Left ventricle myocardium superior (tissue), 1 donor: ENCODE data around the gene PNMA6F. TPM values are rescaled to one million over a fixed set of nuclear protein-coding genes. Genes with fewer than 3 reads are reported as not detected.
"Not testable (repeated sequence)": the region's sequence is repeated elsewhere in the genome, so short reads cannot be mapped to it uniquely, and the experiment has no call there.

Source experiments
- ATAC-seq: fragments of 200-7000 bp; cut with Tn5 transposase; one replicate; pipeline ENCODE4 v1.9.1; 2020; ENCODE audit warnings: mild to moderate bottlenecking, moderate library complexity
- DNase-seq: peaks from one replicate; pipeline ENCODE4 v3.0.0-alpha.2; 2020
- intact Hi-C: fragments of 100-400 bp; cut with micrococcal nuclease; formaldehyde crosslinking; loops from one replicate; pipeline ENCODE4 v1.11.0; 2022
- total RNA-seq: library from RNA; stranded (reverse); fragmentation: NEBNext Ultra II Directional; extraction: Animal tissue kit (Norgen Biotek cat#: 25700); gene quantifications from one replicate; pipeline ENCODE4 v1.2.1, GENCODE V29; 2021
- donor health status: DM: no; HTN: yes; CAD: no; lungs with severe emphysema.

PNMA6F gene
- total RNA-seq, 1 donor from 2014 or later = not detected

DNA sequence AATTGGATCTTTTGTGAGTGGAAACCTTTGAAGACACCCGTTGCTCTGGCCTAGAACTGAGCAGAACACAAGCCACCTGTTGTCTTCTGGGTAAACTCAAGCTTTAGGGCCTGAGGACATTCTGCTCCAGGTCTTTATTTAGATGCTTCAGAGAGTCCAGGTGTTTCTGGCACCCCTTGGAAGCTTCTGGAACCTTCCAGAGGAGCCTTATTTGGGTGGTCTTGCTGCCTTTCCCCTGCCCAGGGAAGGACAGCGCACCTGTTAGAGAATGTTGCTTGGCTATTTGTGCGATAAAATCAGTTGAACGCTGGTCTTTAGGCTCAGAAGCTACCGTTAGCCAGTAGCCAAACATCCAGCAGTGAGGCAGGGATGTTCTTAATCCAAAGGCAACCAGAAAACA lies 15.4 kb upstream of the PNMA6F start:
- ATAC-seq (no peak), DNase-seq (no peak)
- intact Hi-C loops = no loop called here

DNA sequence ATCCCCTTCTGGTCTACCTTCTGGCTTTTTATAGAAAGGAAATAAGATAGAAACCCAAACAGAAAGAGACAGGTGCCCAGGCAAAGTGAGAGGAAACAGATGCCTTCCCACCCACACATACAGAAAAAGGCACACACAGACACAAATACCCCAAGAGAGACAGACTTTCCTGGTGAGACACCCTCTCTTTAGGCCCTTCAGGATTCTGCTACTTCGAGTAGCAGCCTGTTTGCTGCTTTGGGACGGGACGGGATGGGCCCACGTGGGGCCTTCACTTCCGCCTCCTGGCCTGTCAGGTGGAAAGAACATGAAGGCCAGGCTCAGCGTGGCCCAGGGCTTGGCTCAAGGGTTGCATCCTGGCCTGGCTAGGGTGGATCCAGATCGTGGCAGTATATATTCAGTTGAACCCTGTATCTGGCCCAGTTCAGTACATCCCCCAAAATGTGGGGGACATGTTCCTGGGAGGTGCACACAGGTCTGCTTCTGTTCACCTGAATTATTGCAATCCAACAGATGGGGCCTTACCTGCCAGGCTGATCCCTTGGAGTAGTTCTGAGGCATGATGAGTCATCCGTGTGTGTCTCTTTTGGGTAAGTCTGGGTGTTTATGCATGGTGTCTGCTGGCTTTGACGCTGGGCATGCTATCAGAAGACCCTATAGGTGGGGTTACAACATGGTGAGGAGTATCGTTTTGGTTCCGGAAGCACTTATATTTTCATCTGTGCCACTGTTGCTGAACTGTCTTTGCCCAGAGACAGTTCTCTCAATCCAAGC lies 14.7 kb upstream of the PNMA6F start:
- ATAC-seq (no peak), DNase-seq (no peak)
- intact Hi-C loops = no loop called here

DNA sequence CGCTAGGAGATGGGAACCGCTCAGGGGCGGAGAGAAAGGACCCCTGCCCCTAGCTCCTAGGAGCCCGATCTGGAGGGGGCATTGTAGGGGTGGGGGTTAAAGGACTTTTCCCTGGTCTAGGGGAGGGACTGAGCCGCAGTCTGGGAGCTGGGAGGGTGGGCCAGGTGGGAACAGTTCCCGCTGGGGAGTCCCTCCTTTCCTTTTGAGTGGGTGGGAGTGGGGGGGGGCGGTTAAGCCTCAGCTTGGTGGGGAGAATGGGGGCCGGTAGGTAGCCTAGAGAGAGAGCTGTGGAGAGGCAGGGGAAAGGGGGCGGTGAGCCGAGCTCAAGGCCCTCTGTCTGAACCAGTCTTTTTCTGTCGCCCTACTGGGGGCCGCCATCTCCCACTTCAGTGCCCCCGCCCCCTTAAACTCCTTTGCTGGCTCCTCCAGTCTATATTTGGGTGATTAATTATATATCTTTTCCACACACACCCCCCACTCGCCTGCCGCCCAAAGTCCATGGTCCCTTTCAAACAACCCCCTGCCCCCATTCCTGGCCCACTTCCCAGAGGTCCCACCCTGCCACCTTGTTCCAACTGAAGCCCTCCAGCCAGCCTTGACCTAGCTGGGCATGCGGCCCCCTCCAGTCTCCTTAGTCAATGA lies 13.2 kb upstream of the PNMA6F start:
- DNase-seq (no peak), ATAC-seq (no peak)
- intact Hi-C loops = no loop called here

DNA sequence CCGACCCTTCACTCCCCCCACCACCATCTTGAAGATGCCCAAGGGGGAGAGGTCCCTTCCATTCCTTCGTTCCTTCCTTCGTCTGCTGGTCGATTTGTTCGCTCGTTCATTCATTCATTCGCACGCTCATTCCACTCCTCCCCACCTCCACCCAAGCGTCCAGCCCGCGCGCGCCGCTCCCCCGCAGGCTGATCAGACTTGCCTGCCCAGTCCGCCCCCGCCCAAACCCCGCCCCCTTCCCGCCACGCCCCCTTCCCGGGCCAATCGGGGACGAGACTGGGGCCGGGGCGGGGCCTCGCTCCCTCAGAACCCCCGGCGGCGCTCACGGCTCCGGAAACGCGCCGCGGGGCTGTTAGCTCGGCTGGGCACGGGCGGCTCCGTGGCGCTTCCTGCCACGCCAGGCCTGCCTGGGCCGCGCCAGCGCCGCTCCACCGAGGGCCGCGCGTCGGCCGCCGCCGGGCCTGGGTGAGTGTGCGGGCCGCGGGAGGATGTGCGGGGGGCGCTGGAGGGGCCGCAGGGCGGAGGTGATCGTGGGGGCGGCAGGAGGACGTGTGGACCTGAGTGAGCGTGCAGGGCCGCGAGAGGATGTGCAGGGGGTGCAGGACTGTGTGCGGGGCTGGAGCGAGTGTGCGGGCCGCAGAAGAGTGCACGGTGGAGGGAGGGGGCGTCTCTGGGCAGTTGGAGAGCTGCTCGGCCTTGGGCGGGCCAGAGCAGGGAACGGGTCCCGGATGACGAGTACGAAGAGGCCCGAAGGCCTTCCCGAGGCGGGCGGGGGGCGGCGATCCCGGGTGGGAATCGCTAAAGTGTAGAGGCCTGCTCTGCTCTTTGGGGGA lies 12.5 kb upstream of the PNMA6F start, which contains the start of gene ZNF275:
Gene ZNF275 (plus strand): TSS at position 333 of the 833 bp plus-strand sequence. CDS start 2,527 bp downstream, outside the sequence.
- DNase-seq (peak; percentile 89), ATAC-seq (peak; percentile 100)
- intact Hi-C loops = no loop called here

DNA sequence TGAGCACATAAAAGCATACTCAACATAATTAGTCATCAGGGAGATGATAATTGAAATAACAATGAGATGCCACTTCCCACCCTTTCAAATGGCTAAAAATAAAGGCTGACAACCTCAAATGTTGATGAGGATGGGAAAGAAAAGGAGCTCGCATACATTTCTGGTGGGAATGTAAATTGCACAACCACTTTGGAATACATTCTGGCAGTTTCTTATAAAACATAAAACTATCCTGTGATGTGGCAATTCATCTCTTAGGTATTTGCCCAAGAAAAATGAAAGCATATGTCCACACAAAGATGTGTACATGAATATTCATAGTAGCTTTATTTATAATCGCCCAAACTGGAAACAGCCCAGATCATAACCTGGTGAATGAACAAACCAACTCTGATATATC lies 11.7 kb upstream of the PNMA6F start:
- ATAC-seq (no peak), DNase-seq (no peak)
- intact Hi-C loops = no loop called here

DNA sequence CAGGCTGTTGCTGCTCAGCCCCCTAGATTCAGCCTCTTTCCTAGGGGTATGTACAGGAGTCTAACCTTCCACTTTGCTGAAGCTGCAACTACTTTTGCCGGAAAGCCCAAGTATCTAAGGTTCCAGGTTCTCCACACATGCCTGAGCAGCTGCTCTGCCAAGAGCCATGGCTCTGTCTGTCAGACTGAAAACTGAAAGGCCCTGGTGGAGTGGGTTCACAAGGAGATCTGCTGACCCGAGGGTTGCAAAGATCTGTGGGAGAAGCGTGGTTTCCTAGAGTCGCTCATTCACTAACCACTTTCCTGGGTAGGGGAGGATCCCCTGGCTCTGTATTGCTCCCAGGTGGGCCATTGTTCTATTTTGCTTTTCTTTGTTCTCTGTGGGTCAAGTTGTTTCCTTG lies 6.0 kb upstream of the PNMA6F start:
- intact Hi-C loops = no loop called here

DNA sequence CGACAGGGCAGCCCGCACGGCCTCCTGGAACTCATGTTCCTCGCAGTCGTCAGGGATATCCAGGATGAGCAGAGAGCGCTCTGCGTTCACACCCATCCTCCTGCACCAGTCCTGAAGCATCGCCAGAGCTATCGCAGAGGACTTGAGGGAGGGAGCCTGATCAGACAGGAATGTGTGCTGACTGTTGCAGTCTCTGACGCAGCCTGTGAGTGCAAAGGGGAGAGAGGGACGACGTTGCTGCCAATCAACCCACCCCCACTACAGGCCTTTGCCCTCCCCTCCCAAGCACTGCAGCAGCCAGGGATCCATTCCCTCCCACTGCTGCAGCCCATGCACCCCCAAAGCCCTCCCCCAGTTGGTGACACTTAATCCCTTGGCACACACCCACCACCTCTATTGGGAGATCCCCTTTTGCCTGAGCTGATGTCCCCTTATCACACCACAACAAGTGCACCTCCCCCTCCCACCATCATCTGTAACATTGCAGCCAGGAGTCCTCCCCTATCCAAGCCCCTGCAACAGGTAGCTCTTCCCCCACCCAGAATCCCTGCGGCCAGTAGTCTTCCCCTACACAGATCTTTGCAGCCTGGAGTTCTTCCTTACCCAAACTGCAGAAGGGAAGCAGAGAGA lies 897 bp downstream of the PNMA6F start:
- ATAC-seq (no peak), DNase-seq (no peak)

More for the DNA sequence above, 6.0 kb upstream of the PNMA6F start:
- DNase-seq (no peak), ATAC-seq (no peak)

DNA sequence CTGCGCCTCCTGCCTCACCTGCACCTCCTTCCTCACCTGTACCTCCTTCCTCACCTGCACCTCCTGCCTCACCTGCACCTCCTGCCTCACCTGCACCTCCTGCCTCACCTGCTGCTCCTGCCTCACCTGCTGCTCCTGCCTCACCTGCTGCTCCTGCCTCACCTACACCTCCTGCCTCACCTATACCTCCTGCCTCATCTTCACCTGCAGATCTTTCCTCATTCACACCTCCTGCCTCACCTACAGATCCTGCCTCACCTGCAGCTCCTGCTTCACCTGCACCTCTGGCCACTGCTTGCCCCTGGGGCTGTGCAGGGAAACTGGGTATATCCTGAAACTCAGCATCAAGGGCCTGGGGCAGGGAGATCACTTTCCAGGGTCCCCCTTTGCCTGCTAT lies 1.5 kb downstream of the PNMA6F start:
- intact Hi-C loops, ATAC-seq, DNase-seq: not testable (repeated sequence)

More for the DNA sequence above, 897 bp downstream of the PNMA6F start:
- intact Hi-C loops = no loop called here

DNA sequence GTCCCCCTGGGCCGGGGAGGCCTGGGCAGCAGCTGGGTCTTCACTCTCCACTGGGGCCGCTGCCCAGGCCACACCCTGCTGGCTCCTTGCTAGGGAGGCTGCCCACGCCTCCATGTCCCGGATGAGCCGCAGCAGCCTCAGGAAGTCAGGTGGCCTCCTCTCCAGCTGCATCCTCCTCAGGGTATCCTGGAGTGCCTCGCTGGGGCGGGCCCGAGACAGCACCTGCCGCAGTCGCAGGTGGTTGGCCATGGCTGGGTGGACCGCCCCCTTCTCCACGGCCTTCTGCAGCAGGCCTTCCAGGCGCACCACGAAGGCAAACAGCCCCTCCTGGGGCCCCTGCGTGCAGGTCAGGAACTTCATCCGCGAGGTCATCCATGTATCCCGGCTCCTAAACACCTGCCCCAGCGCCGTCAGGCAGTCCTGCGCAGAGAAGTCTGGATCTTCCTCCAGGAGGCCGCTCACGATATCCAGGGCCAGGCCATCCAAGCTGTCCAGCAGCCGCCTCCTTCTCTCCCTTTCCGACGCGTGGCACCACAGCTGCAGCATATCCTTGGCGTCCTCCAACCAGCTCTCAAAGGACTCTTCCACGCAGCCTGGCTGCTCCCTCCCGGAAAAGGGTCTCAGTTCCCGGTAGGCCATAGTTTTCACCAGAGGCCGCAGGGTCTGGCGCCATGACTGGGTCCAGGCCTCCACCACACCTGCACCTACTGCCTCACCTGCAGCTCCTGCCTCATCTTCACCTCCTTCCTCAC lies 2.1 kb downstream of the PNMA6F start:
- DNase-seq (no peak), ATAC-seq (no peak)
- intact Hi-C loops = no loop called here

DNA sequence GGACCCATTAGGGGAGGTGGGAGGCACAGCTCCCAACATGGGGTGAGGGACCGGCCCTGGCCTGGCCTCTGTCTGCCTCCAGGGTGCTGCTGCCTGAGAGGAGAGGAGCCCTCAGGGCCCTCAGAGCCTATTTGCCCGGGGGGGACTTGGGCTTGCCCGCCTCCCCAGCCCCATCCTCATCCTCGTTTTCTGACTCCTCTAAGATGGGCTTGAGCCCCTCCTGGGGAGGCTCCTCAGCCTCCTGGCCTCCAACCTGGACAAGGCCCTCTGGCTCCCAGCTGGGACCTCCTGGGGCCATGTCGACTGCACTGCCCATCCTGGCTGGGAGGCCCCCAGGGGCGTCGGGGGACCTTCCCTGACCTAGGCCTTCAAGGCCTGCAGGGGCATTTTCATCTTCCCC lies 2.8 kb downstream of the PNMA6F start:
- ATAC-seq (no peak), DNase-seq (no peak)
- intact Hi-C loops = no loop called here

DNA sequence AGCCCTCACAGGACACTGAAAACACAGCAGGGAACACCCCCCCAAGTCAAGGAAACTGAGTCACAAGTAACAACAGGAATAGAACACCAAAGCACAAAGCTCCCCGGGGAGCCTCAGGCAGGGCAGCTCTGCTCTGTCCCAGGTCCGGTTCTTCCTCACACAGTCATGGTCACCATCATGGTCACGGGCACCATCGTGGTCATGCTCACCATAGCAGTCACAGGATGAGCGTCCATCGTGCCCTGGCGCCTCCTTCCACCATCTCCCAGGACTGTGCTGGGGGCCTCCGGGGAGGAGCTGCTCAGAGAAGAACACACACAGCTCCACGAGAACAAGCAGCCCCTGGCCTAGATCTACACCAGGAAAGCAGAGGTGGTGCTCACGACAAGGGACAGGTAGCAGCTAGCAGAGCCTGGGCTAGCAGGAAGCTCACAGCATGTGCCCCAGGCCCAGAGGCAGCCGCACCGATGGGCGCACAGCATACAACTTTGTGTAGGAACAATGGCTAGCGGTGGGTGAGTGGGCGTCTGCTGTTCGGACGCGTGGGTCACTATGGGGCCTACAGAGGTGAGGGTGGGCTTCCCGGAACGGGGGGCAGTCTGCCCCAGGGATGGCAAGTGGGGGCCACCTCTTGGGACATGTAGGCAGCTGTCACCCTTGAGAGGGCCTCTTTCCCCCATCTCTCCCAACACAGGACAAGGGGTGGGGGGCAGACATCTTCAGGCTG lies 3.4 kb downstream of the PNMA6F start:
- intact Hi-C loops = no loop called here

DNA sequence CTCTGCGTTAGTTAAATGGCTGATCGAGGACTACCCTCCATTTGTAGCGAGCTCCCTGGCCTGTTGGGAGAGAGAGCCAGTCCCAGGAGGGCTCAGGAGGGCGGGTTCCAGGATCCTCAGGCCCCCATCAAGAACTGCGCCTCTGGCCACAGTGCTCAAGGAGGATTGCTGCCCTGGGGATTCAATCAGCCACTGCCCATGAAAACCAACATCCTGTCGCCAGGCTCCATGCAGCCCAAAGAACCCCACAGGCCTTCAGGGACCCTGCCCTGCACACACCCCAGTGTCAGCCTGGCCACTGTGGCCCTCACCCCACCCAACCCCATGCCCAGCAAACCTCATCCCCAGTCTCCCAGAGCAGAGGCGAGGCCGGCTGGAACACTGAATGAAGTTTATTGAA lies 4.3 kb downstream of the PNMA6F start:
- intact Hi-C loops = no loop called here
- ATAC-seq (no peak), DNase-seq (no peak)

More for the DNA sequence above, 3.4 kb downstream of the PNMA6F start:
- no peak for DNase-seq
- no peak for ATAC-seq

DNA sequence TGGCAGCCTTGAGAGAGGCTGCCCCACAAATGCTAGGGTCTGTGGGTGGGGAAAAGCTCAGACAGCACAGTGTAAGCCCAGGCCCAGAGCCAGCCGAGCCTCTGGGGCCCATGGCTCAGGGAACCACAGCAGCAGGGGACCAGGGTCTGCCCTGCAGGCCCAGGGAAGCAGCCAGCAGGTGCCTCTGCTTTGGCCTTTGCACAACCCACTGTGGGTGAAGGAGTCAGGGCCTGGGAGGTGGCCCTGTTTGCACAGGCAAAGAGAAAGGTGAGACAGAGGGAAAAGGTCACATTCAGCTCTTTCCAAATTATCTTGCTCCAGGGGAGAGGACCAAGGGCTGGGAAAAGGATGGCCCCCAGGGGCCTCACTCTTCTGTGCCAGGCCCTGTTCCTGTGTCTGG lies 8.7 kb downstream of the PNMA6F start:
- ATAC-seq = no peak
- no peak for DNase-seq
- intact Hi-C loops = no loop called here

DNA sequence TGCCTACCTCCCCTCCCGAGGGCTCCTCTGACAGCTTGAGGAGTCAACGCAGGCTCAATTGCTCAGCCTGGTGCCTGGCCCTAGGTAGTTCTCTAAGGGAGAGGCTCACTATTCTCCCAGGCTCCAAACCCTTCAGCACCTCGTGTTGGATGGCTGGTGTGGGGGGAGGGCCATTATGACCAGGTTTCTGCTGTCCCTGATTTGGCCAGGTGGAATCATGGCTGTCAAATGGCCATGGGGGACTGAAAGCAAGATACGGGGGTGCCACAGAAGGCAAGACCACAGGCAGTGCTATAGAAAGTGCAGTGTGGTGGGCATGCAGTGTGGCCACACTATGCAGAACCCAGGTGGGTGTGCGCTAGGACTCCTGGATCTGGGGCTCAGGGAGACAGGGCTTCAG lies 9.5 kb downstream of the PNMA6F start:
- ATAC-seq (no peak), DNase-seq (no peak)

DNA sequence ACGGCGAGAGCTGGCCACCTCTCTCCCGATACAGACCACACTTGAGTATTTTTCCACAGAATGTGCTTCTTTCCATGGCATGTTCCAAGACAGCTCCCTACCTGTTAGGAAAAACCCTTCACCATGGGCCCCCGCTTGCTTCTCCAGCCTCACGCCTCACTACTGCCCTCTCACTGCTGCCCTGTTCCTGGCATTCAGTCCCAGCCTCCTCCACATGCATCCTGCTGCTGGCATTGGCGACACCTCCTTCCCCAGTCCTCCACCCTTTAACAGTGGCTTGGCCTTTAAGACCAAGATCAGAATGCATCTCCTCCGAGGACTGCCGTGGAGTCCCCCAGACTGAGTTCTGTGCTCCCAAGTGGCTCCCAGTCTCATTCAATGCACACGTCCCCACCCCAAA lies 10.7 kb downstream of the PNMA6F start:
- no peak for ATAC-seq
- intact Hi-C loops = no loop called here
- DNase-seq = no peak

More for the DNA sequence above, 9.5 kb downstream of the PNMA6F start:
- intact Hi-C loops = no loop called here

DNA sequence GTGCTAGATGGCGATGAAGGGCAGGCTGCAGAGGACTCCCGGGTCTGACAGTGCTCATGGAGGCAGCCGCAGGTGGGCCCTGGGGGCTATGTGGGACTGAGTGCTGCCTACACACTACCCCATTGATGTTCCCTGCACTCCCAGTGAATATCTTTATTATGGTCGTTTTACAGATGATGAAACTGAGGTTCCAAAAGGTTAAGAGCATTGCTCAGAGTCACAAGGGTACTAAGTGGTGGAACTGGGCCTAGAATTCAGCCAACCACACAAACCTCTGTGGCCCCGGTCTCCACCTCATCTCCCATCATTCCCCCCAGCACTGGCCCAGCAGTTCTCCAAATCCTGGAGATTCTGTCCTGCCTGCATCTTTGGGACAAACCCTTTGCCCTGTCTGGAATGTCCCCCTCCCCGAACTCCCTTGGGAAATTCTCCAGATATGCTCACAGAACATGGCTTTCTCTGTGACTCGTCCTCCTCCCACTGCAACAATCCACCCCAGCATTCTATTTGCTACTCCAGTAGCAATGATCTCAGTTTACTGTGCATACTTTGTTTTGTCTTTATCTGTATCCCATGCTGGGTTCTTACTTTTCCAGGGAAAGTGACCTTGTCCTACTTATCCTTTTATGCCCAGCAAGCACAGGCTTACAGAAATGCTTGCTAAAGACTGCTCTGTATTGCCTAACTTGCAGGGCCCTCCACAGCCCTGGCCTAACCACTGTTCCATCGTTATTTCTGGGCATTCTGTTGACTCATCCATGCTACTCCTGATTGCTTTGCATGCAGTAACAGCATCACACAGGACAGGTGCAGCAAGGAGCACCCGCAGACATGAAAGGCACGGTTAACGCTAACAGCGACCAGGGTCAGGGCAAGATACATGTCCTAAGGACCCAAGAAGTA lies 14.0 kb downstream of the PNMA6F start:
- ATAC-seq = no peak
- no peak for DNase-seq
- intact Hi-C loops = no loop called here

DNA sequence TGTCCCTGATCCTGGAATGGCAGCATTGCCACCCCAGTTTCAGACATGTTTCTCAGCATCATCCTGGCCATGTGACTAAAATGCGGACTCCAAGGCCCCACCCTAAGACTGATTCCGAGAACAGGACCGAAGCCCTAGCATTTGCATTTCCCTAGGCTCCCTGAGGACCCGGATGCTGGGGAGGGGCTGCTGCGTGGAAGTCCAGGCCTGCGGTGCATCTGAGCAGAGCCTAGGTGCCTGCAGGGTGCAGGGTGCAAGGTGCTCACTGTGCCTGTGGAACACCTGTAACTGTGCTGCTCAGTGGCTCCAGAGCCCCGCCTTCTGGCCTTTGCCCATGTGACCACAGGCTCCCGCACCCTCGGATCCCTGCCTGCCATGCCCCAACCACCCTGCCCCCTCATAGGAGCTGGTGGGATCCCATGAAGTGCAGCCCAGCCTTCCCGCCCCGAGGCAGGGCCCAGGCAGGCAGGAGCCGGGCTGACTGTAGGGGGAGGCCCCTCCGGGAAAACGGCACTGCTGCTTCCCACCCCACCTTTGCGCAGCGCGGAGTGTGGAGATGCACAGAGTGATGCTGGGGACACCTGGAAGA lies 14.9 kb downstream of the PNMA6F start:
- no peak for DNase-seq
- no peak for ATAC-seq
- intact Hi-C loops = no loop called here
